Omental fat pad (tissue), 4 donors: ENCODE data around the gene RIPOR2. TPM values are rescaled to one million over a fixed set of nuclear protein-coding genes. Genes with fewer than 3 reads are reported as not detected.

ENCODE experiments used
- ATAC-seq: fragments of 150-250 bp; one replicate; pipeline ENCODE4 v1.9.1; 2016; ENCODE audit warnings: mild to moderate bottlenecking, moderate library complexity; ENCODE audit not compliant: low FRiP score
- DNase-seq: peaks from one replicate; pipeline ENCODE4 v3.0.0-alpha.2; 2019; ENCODE audit warnings: low spot score
- CTCF ChIP-seq, 3 donors: fragments of 450-650 bp; IDR thresholded peaks; one replicate each; pipeline ENCODE4 v1.5.1; 2016 to 2017; ENCODE audit warnings: antibody characterized with exemption in 3 of 3, mild to moderate bottlenecking in 3 of 3, moderate library complexity in 2 of 3
- total RNA-seq, 4 donors: library from RNA; depleted of rRNA; stranded (reverse); fragments of >200 nt; gene quantifications; one replicate each; pipeline ENCODE4 v1.1.0, GENCODE V29; 2016

RIPOR2 gene
- total RNA-seq, 4 donors from 2014 or later, result 13.9 to 75.0 (median 15.0) TPM

- no peak for TF ChIP-seq CTCF (IDR thresholded peaks at IDR 0.05)
- DNase-seq (no peak), ATAC-seq (no peak)
Measured at GRCh38 chr6:24848461-24848860, 87.3 kb downstream of the RIPOR2 start.

- TF ChIP-seq CTCF (IDR thresholded peaks at IDR 0.05), result no peak
- ATAC-seq (no peak), DNase-seq (no peak)
Measured at GRCh38 chr6:24847402-24847801, 88.4 kb downstream of the RIPOR2 start.

GRCh38 chr6:24845578-24845977 is 90.2 kb downstream of the RIPOR2 start:
- DNase-seq (no peak), ATAC-seq (no peak)
- TF ChIP-seq CTCF (IDR thresholded peaks at IDR 0.05), result no peak

GRCh38 chr6:24844903-24845302 is 90.9 kb downstream of the RIPOR2 start:
- ATAC-seq, result no peak
- no peak for DNase-seq
- TF ChIP-seq CTCF (IDR thresholded peaks at IDR 0.05), result no peak

GRCh38 chr6:24844061-24844460 is 91.7 kb downstream of the RIPOR2 start:
- no peak for ATAC-seq
- no peak for DNase-seq
- TF ChIP-seq CTCF (IDR thresholded peaks at IDR 0.05), result no peak

GRCh38 chr6:24840187-24840586 is 95.6 kb downstream of the RIPOR2 start:
- no peak for TF ChIP-seq CTCF (IDR thresholded peaks at IDR 0.05)
- no peak for ATAC-seq
- no peak for DNase-seq

- DNase-seq, result no peak
- no peak for ATAC-seq
- no peak for TF ChIP-seq CTCF (IDR thresholded peaks at IDR 0.05)
Measured at GRCh38 chr6:24838994-24839393, 96.8 kb downstream of the RIPOR2 start.
